NCI-H1048 (cell line): ENCODE data around the gene MFAP3L.
A peak's percentile ranks its signal among the peaks of the same experiment; 100 is the strongest.
"Not testable (repeated sequence)": the region's sequence is repeated elsewhere in the genome, so short reads cannot be mapped to it uniquely, and the experiment has no call there.

ENCODE experiments used
- DNase-seq: peaks from one replicate; lab custom pipeline; 2025; lab: John Stamatoyannopoulos, UW

The MFAP3L gene

DNA sequence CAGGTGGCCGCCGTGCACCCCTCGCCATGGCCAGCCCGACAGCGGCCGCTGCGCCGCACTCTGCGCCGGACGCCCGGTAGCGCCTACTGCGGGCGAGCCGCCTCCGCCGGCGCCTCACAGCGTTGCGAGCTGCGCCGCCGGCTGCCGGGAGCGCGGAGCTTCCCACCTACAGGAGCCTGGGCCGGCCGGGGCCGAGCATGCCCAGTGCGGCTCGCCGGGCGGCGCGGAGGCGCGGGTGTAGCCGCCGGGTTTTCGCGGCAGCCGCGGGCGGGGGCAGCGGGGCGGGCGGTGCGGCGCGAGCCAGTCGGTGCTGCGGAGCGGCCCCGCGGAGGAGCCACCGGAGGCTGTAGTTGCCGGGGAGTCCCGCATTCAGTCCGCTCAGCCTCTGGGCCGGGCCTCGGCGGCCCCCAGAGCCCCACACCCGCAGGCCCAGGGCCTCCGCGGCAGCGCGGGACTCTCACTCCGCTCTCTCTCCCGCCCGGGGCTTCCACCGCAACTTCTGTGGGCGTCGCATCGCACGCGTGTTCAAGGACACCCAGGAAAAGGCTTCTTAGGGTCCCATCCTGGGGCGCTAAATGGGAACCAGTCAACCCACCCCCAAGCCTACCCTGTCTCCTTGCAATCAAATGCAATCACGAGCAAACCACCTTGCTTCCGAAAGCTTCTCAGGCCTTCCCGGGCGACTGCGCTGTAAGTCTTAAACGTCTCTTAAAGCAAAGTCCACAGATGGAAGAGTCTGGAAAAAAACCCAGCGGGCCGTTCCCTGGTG is at the start of gene MFAP3L:
Gene MFAP3L, minus strand, starts transcription at position 143 of the 769 bp plus-strand sequence. CDS start 20,518 bp downstream, outside the sequence.
- DNase-seq = peak; percentile 78

GRCh38 chr4:170071196-170071595 is 45.0 kb upstream of the MFAP3L start:
- no peak for DNase-seq

- DNase-seq = no peak
Measured at GRCh38 chr4:170068438-170069128, 42.4 kb upstream of the MFAP3L start.

DNA sequence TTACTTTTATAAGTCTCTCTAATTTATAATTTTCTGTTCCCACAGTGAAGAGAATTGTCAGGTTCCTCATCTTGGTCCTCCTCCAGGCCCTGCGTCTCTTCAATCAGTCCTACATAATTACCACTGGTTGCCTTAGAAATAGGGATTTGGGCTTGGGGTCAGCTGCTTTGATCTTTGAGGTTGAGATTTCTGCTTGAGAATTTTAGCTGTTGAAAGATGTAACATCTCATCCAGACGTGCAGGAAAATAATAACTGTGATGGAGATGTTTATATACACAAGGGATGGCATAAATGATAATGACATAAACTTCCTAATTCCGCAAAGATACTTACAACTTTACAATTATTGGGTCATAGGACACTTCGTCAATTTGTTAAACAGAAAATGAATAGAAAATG is 33.2 kb upstream of the MFAP3L start:
- no peak for DNase-seq

- no peak for DNase-seq
Measured at GRCh38 chr4:170058826-170059225, 32.6 kb upstream of the MFAP3L start.

DNA sequence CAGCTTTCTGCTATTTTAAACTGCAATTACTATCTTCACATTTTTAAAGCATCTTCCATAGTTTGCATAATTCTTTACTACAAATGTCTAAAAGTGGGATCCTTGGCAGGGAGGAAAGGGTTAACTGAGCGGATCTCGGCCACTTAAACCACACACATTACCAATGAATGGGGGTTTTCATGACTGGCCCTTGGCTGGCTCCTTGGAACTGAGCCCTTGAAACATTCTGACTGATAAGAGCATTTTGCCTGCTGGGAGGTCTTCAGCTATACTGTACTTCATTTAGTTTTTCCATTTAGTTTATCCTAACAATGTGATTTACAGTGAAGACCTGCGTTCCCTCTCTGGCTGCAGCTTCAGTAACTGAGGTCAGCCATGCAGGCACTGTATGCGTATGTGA is 31.7 kb upstream of the MFAP3L start:
- DNase-seq = no peak

DNA sequence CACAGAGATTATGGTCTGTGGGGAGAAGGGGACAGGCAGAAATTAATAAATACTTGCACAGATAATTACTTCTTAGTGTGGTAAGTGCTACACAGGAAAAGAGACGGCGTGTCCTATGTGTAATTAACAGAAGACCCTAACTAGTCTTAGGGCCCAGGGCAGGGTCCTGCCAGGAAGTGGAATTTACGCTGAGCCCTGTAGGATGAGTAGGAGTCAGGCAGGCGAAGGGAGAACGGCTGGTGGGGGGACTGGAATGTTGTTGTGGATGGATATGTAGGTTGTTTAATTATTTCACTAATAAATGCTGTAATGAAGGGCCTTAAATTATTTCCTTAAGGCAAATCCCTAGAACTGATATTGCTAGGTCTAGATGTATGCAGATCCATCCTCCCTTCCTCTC is 26.7 kb upstream of the MFAP3L start:
- DNase-seq = no peak

DNA sequence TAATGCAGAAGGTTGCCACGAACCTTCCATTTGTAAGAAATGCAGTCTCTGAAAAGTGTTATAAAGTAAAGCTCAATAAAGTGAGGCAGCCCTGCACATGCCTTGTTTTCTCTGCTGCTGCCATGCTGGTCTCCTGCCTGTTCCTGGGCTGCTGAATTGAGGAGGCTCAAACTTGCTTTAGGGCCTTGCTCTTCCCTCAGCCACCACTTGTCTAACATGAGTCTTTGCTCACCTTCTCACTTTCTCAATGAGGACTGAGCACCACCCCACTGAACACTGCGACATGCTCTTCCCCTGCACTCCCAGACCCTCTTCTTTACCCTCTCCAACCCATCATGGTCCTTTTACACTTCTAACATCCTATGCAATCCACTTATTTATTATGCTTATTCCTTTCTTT is 25.2 kb upstream of the MFAP3L start:
- DNase-seq = no peak

DNA sequence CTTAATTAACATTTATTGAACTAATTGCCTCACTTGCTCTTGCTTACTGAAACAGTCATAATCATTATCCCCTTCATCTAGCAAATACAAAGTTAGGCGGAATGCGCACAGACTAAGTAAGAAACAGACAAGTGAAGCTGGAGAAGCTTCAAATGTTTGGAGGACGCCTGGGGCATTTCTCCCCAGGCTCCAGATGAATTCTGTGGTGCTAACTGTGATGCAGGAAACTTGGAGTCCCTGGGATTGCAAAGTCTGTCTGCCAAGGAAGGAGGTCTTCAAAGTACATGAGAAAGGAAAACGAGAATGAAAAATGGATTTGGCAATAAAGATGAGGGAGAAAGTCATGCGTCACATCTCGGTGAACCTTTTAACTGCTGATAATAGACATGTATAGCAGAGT is 23.6 kb upstream of the MFAP3L start:
- DNase-seq = no peak

GRCh38 chr4:170047771-170048354 is 21.7 kb upstream of the MFAP3L start:
- no peak for DNase-seq

DNA sequence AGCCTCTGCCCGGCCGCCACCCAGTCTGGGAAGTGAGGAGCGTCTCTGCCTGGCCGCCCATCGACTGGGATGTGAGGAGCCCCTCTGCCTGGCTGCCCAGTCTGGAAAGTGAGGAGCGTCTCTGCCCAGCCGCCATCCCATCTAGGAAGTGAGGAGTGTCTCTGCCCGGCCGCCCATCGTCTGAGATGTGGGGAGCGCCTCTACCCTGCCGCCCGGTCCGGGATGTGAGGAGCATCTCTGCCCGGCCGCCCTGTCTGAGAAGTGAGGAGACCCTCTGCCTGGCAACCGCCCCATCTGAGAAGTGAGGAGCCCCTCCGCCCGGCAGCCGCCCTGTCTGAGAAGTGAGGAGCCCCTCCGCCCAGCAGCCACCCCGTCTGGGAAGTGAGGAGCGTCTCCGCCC is 20.0 kb upstream of the MFAP3L start:
- not testable (repeated sequence) for DNase-seq

- no peak for DNase-seq
Measured at GRCh38 chr4:170040031-170040680, 14.0 kb upstream of the MFAP3L start.

GRCh38 chr4:170038769-170039168 is 12.6 kb upstream of the MFAP3L start:
- DNase-seq = no peak

DNA sequence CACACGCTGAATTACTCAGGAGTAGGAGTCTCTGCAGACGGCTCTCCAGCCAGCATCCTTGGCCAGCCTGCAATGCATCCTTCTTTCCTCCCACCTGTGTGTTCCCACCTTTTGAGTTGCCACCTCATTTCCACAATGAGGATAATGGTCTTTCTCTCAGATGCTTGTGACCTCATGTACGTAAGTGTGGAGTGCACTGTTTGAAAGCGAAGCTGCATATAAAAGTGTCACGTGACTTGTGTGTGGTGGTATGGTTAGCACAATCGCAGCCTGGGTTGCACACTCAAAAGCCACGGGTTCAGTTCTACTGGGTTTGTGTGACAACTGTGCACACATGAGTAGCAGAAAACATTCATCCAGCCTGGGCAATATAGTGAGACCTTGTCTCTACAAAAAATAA is 12.0 kb upstream of the MFAP3L start:
- no peak for DNase-seq

DNA sequence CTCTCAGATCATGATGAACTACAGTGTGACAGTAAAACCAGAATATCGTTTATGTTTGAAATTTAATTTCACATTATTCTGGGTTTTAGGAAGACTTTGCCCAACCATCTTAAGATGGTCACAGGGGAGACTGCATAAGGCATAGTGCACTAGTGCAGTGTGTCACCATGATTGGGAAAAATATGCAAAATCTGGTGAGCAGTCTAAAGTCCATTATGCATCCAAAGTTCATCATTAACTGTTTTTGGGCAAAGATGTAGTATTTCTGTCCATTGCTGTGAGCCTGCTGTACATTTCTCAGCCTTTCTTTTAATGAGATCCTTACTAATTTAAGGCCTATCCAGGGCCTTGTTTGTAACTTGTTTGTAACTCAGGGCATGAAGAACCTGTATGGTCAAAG is 11.3 kb upstream of the MFAP3L start:
- no peak for DNase-seq

- no peak for DNase-seq
Measured at GRCh38 chr4:170035845-170036244, 9.7 kb upstream of the MFAP3L start.

DNA sequence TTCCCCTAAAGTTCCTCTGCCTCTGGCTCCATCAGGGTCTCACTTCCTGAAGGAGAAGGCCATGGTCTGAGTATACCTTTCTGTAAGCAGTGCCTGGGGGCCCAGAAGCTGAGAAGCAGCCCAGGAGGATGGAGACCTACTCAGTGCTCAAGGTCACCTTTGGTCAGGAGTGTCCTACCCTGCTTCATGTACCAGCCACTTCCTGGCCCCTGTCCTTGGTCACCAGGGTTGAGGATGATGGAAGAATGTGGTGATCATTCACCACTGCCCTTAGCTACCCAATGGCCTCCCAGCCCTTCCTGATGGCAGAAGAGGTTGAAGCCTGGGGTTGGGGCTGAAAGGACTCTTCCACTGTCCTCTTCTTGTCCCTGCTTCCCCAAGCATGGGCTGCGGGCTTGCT is 9.0 kb upstream of the MFAP3L start:
- no peak for DNase-seq

GRCh38 chr4:170033999-170034398 is 7.8 kb upstream of the MFAP3L start:
- no peak for DNase-seq

DNA sequence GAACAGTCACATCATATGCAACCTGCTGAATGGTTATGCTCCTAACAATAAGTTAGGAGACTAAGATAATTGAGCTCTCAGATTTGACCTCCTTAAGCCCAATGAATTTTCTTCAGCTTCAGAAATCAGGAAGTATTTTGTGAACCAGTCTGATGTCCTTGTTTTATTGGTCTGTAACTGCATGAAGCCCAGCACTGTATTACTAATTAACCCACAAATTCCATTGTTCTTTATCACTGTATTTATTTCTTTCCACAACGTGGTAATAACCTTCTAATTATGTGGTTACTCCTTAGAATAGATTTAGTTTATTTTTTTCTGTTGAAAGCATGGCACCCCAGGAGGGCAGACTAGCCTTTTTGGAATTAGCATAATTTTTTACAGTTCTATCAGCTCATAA is 3.9 kb upstream of the MFAP3L start:
- no peak for DNase-seq

GRCh38 chr4:170027181-170027829 is 1.1 kb upstream of the MFAP3L start:
- peak; percentile 70 for DNase-seq

GRCh38 chr4:170025523-170026252 is 507 bp downstream of the MFAP3L start:
- DNase-seq = no peak

GRCh38 chr4:170022211-170022610 is 4.0 kb downstream of the MFAP3L start:
- DNase-seq = no peak
